NCI-H345 treated with DMSO at 0.1 percent for 48 hours (cell line): ENCODE measurements around the gene BTBD16.

Source experiments
- DNase-seq: peaks from one replicate; lab custom pipeline; 2025; ENCODE audit not compliant: unreplicated experiment; lab: John Stamatoyannopoulos, UW

BTBD16 gene

GRCh38 chr10:122271076-122271475 lies at the start of gene BTBD16:
TSS of gene BTBD16 (plus strand) at chr10:122271296. CDS start at chr10:122275082, 3,786 bp downstream.
- DNase-seq = no peak

- DNase-seq = no peak
Observed at GRCh38 chr10:122221958-122222357, 49.1 kb upstream of the BTBD16 start.

DNA sequence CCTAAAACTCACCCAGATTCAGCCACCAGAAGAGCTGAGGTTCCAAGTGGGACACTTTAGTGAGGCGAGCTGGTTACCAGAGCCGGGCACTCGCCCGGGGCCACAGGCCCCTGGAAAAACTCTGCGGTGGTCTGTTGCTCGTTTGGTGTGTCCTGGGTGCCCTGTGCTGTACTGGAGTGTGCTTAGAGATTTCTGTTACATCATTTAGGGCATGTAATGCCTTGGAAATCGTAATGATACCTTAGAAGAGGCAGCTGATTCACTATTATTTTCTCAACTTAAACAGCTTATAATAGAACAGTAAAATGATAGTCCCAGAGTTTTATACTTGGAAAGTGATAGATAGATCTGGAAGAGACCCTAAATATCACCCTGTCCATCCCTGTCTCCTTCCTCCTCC lies 48.5 kb upstream of the BTBD16 start:
- no peak for DNase-seq

- DNase-seq = no peak
Observed at GRCh38 chr10:122224159-122224558, 46.9 kb upstream of the BTBD16 start.

DNA sequence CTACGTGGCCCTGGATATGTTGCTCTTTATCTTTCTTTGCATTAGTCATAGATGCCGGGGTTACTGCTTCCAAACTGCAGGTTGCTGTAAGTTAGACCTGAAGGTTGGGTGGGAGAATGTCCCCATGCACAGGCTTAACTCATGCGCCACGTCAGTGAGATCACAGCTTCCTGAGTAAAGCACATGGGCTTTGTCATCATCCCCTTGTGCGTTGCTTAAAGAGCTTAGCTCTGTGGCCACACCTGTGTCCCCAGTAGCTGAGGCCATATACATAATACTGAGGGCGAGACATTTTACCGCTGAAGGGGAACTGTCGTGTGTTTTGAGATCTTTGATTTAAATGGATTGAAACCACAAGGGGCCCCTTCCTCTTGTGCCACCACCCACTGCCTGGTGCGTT lies 45.8 kb upstream of the BTBD16 start:
- no peak for DNase-seq

DNA sequence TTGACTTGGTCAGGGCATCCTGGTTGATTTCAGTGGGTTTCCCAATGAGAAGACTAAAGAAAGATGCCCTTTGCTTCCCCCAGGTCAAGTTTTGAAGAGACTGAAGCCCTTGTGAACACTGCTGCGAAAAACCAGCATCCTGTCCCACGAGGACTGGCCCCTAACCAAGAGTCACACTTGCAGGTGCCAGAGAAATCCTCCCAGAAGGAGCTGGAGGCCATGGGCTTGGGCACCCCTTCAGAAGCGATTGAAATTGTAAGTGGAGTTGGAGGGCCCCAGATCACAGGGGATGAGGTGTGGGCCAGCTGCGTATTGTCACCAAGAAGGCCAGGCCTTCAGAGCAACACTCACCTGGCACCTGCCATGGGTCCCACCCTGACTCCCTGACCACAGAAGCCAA lies 43.3 kb upstream of the BTBD16 start:
- DNase-seq = no peak

GRCh38 chr10:122229666-122230065 lies 41.4 kb upstream of the BTBD16 start:
- no peak for DNase-seq

DNA sequence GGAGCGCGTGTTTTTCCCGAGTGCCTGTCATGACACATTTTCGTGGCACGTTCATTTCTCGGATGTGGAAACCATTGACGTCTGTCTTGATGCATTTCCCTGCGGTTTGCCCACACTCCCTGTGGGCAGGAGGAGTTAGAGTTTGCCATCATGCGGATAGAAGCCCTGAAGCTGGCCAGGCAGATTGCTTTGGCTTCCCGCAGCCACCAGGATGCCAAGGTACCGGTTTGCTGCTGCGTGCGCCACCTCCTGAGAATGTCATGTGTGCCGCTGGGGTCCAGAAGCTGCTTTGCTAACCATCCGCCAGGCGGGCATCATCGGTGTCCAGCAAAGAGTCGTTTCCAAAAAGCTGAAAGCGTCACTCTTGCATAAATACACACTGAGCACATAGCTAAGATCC lies 40.9 kb upstream of the BTBD16 start:
- DNase-seq = no peak

DNA sequence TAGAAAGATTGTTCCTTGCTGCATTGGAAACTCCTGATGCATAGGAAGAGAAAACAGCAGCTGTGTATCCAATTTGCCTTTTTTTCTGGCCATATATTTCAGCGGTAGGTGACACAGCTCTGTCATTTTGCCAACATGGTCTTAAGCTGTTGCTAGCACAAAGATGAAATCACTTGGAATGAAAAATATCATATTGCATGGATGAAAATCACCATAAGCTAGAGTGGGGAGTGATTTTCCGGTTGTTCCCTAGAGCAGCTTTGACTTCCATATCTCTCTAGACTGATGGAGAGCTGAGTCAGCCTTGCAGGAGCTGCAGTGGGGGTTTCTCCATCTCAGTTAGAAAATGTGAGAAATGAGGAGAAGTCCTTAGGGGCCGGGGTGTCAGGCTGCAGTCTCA lies 38.3 kb upstream of the BTBD16 start:
- DNase-seq = no peak

DNA sequence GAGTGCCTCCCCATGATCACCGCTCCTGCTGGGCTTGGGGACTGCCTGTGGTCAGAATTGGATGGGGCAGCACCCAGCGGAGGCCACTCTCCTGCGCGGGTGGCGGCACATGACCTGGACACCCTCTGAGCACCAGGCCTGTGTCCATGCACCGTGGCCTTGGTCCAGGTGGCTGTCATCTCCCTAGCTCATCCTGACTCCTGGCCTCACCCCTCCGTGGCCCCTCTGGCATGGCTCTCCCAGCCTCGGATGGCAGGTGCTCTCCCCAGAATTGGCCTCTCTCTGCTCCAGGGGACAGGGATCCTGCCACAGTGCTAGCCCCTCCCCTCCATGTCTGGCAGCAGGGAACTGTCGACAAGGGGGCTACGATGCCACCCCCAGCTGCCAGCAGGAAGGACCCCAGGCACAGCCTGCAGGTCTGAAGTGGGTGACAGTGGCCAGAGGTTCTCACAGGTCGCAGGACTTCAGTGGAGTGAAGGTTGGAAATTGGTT lies 37.2 kb upstream of the BTBD16 start:
- DNase-seq = no peak

DNA sequence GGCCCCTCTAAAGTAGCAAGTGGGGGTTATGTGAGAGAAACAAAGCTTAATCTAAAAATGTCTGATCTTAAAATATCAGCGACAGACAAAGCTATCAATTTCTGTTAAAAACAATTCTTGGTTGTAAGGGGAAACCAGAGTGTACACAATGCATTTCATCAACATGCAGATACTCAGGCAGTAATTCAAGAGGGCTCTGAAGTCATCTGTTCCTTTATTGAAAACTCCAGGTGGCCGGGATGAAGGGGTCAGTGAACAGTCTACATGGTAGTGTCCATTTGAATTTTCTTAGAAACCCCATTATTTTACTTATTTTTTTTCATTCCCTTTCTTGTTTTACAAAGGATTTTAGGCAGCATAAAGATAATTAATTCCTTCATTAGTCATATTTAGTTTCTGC lies 36.7 kb upstream of the BTBD16 start:
- peak; percentile 10 for DNase-seq

GRCh38 chr10:122236690-122237306 lies 34.3 kb upstream of the BTBD16 start:
- no peak for DNase-seq

- no peak for DNase-seq
Observed at GRCh38 chr10:122237331-122237990, 33.6 kb upstream of the BTBD16 start.

- no peak for DNase-seq
Observed at GRCh38 chr10:122239578-122240257, 31.4 kb upstream of the BTBD16 start.

GRCh38 chr10:122240401-122240800 lies 30.7 kb upstream of the BTBD16 start:
- DNase-seq = no peak

- DNase-seq = no peak
Observed at GRCh38 chr10:122241836-122242235, 29.3 kb upstream of the BTBD16 start.

GRCh38 chr10:122243550-122243949 lies 27.5 kb upstream of the BTBD16 start:
- DNase-seq = no peak

DNA sequence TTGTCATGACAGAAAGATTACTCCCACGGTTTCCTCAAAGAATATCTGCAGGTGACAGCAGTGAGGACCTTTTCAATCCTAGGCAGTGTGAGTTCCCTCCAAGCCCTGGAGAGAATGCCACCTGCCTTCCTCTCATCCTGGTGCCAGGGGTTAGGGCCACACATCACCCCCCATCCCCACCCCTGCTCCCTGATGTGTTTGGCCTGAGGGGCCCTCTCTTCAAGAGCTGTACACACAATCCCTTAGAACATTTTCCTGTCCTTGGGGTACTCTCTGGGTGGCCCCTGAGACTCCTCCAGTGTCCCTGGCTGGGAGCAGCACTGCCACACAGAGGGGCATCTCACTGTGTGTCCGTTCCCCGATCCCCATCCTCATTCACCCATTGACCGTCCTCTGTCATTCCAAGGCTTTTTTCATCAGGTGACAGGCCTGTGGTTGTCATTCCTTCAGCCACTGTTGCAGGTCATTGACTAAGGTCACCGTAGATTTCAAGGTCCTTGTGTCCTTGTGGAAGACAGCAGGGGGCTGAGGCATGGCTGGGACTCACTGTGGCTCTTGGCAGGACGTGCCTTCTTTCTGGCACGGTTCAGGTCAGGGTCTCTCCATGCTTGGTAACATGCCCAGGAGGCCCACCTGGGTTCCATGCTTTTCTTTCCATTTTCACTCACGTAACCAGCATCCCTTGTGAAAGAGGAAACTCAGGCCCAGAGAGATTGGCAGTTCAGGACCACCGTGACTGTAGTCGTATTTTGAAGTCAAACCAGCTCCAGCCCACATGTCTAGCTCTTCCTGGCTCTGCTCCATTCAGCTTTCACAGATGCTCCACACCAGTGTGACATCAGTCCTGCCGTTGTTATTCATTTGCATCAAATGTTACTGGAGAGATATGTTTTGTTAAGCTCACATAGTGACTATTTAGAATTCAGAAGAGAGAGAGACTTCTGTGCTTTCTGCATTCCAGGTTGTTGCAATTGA lies 26.8 kb upstream of the BTBD16 start:
- DNase-seq = no peak

DNA sequence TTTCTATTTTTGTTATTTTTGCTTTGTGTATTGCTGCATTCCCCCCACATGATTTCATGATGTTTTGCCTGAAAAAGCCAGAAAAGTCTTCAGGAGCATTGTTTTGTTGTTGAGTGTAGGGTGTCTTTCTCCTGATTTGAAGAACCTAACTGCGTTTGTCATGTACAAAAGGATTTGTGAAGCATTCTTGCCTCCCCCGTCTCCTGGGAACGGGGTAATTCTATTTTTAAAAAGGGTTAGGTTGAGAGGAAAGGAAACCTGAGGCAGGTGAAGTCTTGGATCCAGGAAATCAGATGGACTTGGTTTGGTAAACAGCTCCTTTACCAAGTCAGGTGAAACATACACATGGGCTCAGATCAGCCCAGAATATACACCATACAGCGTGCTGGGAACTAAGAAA lies 26.0 kb upstream of the BTBD16 start:
- DNase-seq = no peak

DNA sequence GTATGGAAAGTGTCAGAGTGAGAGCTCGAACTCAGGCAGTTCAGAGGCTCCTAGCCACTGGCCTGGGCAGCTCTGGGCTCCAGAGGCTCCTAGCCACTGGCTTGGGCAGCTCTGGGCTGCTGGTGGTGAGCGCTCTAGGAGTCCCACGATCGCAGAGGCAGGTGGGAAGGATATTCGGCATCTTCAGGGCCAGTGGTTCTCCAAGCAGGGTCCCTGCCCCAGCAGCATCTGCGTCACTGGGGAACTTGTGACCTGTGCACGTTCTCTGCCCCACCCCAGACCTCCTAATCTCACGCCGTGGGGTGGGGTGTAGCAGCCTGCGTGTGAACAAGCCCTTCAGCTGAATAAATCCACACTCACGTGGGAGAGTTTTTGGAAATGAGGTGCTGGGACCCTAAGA lies 25.2 kb upstream of the BTBD16 start:
- no peak for DNase-seq
